Measurements from ENCODE around the gene ADAP1.

Gene ADAP1

DNA sequence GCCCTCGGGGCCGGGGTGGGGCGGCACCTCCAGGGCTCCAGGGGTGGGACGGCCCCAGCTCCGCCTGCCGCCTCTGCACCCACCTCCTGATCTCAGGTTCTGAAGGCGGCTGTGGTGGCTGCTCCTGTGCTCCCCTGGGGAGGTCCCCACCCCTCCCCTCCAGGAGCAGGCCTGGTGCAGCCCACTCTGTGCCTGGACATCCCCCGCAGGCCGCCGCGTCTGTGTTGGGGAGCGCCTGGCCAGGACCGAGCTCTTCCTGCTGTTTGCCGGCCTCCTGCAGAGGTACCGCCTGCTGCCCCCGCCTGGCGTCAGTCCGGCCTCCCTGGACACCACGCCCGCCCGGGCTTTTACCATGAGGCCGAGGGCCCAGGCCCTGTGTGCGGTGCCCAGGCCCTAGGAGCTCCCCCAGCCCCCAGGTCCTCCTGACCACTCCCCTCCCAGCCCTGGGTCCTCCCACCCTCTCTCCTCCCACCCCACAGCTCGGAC lies 34.0 kb upstream of the ADAP1 start:
- DNase-seq: no peak

DNA sequence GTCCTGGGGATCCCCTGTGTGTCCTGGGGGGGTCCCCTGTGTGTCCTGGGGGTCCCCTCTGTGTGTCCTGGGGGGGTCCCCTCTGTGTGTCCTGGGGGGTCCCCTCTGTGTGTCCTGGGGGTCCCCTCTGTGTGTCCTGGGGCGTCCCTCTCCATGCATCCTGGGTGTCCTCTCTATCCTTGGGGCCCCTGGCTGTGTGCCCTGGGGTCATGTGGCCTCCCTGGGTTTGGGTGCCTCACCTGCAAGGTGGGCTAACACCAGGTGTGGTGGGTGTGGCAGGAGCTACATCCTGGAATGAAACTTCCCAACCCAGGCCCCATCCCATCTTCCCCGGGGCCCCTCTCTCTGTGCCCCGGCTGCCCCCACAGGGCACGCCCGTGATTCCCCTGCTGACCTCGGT lies 33.4 kb upstream of the ADAP1 start:
- no peak for DNase-seq

DNA sequence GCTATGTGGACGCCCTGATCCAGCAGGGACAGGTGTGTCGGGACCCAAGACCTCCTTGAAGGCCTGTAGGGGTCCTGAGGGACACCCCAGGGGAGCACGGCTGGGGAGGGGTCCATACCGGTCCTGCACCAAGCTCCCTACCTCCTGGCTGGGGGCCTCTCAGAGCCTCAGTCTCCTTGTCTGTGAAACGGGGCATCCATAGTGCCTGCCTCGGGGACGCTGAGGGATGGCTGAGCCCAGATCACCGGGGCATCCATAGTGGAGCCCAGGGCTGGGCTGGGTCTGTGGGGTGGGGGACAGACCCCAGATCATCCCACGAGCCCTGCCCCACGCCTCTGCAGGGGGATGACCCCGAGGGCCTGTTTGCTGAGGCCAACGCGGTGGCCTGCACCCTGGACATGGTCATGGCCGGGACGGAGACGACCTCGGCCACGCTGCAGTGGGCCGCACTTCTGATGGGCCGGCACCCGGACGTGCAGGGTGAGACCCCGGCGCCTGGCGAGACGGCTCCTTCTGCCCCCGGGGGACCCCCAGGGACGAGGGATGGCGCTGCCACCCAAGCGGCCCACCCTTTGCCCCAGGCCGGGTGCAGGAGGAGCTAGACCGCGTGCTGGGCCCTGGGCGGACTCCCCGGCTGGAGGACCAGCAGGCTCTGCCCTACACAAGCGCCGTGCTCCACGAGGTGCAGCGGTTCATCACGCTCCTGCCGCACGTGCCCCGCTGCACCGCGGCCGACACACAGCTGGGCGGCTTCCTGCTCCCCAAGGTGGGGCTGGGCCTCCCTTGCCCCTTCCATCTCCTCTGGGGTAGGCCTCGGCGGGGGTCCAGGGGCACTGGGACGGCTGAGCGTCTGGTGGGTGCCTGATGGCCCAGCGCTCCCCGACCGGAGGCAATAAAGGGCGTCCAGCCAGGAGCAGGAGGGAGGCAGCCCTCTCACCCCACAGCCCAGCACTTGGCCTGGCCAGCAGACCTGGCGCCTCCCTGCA lies 32.6 kb upstream of the ADAP1 start:
- DNase-seq: no peak

DNA sequence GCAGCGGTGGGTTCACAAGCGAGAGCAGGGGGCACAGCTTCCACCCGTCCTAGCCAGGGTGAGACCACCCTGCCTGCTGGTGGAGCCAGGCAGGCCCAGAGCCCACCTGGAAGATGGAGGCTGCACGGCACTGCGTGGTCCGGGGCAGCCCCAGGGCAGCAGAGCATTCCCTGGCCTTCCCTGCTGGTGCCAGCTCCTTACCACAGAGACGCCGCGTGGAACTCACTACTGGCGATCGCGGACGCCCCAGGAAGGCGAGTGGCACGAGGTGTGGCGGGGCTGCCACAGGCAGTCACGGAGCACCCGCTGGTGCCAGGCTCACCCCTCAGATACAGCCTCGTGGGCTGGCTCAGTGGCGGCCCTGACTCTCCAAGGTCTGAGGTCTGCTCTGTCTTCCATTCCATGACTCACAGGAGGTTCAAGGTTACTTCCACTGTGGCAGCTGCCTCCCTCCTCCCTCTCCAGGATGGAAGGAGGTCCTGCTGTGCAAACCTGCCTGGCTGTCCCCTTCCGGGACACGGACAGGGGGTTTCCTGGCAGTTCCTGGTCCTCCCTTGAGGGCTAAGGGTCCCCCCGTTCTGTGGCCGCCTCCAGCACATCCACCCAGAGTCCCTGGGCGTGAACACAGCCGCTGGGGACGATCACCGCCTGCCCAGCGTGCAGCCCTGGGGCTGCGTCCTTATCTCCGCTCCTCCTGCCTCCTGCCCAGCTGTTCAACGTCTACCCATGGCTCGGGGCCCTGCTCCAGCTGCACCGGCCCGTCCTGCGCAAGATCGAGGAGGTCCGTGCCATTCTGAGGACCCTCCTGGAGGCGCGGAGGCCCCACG lies 31.6 kb upstream of the ADAP1 start:
- no peak for DNase-seq

DNA sequence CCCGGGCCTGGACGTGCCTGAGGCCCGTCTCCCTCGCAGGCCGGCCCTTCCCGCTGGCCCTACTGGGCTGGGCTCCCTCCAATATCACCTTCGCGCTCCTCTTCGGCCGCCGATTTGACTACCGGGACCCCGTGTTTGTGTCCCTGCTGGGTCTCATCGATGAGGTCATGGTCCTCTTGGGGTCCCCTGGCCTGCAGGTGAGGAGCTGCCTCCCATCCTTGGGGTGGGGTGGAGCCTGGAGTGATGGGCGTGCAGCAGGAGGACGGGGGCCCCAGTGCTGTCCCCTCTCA lies 30.6 kb upstream of the ADAP1 start:
- DNase-seq: no peak

DNA sequence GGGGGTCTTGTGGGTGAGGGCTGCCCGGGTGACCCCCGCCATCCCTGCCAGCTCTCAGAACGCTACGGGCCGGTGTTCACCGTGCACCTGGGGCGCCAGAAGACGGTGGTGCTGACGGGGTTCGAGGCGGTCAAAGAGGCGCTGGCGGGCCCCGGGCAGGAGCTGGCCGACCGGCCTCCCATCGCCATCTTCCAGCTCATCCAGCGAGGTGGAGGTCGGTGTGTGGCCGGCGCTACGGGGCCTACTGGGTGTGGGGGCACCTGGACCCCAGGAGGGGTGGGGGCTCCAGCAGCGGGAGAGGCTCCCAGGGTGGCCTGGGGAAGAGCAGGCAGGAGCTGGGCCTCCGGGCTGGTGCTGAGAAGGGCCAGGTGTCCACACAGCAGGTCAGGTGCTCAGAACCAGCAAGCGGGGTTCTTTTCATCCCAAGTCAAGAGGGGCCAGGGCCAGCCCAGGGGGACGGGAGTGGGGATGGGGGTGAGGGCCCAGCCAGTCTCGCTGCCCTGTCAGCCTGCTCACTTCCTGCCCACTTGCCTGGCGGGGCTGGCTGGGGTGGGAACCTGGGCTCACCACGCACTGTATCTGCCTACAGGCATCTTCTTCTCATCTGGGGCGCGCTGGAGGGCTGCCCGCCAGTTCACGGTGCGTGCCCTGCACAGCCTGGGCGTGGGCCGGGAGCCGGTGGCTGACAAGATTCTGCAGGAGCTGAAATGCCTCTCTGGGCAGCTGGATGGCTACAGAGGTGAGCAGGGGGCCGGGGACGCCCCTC lies 30.1 kb upstream of the ADAP1 start:
- DNase-seq: no peak

DNA sequence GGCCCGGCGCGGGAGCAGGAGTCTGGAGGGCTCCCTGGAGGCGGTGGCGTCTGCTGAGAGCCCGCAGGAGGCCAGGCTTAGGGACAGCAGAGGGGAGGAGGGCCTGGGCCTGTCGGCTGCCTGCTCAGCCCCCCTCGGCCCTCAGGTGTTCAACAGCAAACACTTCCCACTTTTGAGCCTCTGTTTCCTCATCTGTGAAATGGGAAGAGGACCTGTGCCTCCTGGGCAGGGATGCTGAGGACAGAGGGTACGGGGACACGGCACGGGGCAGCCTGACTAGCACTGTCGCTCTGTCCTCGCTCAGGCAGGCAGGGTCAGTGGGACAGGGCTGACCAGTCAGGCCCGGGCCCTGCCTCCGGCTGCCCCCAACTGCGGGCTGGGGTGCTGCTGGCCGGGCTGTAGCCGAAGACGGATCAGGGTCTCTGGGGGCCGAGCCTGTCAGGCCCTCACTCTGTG lies 29.2 kb upstream of the ADAP1 start:
- DNase-seq: no peak

DNA sequence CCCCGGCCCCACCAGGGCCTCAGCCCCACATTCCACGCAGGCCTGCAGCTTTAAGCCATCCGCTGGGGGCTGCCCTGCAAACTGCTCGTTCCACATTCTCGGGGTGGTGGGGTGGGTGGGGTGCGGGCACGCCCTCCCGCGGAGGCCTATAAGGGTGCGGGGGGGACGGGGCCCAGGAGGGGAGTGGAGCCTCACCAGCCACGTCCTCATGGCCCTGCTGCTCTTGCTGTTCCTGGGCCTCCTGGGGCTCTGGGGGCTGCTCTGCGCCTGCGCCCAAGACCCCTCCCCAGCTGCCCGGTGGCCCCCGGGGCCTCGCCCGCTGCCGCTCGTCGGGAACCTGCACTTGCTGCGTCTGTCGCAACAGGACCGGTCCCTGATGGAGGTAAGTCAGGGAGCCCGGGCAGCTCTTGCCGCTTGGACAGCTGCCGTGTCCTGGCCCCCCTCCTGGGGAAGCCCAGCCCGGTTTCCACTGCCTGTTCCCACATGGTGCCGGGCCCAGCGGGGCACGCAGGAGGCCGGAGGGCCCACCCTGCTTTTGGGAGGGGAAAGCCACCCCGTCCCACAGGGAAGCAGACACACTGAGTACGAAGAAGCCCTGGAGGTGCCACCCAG lies 28.6 kb upstream of the ADAP1 start, which contains the start of gene CYP2W1:
CYP2W1 (plus strand) TSS at position 178 of the 612 bp plus-strand sequence; CDS start at position 209, 31 bp downstream.
- DNase-seq: no peak

DNA sequence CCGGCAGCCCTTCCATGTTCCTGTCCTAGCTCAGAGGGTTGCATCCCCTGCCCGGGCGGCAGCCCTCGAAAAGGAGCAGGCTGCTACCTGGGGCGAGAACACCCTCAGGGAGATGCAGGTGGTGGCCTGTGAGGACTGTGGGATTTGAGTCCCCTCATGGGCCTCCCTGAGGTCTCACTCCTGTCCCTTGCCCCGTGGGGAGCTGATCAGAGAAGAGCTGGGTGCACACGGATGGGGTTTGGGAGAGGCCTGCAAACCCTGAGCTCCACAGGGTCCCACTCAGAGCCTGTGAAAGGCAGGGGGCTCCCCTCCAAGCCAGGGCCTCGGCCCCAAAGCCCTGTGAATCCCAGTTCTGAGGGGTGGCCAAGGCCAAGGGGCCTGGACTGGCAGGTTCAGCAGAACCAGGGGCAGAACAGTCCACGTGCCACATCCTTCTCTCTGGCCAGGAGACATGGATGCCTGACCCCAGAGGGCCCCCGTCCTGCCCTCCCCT lies 28.1 kb upstream of the ADAP1 start:
- DNase-seq: no peak

DNA sequence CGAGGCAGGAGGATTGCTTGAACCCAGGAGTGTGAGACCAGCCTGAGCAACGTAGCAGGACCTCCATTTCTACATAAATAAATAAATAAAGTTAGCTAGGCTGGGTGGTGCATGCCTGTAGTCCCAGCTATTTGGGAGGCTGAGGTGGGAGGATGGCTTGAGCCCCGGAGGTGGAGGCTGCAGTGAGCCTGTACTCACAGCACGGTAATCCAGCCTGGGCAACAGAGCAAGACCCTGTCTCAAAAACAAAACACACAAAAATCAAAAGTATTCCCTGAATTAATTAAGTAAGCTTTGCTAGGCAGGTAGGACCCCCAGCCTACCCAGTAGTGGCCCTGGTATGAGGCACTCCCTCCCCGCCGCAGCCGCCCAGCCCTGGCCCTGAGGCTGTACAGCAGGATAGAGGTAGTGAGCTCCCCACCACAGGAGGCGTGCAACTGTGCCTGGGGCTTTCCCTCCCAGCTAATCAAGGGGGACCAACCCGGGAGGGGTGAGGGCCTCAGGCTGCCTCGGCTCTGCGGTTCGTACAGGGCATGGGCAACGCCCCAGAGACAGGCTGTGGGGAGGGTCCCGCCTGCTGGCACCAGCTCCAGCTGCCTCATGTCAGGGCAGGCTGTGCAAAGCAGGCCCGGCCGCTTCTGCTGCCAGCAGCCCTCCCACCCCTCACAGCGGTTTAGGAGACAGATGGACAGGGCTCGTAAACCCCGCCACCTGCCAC lies 27.5 kb upstream of the ADAP1 start:
- no peak for DNase-seq

DNA sequence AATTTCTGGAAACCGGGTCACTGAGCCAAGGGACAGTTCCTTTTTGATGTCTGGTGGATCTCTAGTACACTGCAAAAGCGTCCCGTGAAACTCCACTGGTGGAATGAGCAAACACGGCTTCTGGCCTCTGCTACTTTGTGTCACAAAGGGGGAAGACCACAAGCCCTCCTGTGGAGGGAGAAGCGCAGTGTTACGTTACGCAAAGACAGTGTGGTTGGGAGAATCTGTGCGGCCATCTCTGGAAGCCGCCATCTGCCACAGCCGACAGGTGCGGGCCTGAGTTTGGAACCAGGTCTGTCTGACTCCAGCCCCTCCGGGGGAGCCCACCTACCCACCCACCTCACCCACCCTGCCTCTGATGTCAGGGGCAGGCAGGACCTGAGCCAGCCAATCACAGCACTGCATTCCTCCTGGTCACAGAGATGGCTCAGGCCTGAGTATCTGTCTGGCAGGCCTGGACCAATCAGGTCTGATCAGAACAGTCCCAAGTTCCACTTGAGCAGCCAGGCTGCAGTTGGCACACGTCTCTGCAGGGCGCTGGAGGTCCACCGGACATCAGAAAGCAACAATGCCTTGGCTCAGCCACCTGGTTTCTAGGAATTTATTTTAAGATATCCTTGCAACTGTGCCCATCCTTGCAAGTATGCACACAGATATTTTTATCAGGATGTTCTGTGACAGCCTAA lies 25.5 kb upstream of the ADAP1 start:
- no peak for DNase-seq

DNA sequence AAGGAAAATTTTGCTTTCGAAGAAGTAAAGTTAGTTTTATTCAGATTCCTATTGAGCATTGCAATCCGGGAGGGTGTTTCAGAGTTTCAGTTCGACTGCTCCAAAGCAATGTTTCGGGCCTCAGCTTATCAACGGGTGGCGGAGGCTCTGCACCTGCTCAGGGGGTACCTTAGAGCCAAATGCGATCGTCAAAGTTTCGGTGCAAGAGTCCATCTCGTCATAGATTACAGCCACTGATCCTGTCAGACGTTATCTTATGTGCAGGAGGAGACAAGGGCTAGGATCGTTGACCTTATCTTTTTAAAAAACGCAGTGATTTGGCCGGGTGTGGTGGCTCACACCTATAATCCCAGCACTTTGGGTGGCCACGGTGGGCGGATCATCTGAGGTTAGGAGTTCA lies 24.7 kb upstream of the ADAP1 start:
- DNase-seq: no peak

DNA sequence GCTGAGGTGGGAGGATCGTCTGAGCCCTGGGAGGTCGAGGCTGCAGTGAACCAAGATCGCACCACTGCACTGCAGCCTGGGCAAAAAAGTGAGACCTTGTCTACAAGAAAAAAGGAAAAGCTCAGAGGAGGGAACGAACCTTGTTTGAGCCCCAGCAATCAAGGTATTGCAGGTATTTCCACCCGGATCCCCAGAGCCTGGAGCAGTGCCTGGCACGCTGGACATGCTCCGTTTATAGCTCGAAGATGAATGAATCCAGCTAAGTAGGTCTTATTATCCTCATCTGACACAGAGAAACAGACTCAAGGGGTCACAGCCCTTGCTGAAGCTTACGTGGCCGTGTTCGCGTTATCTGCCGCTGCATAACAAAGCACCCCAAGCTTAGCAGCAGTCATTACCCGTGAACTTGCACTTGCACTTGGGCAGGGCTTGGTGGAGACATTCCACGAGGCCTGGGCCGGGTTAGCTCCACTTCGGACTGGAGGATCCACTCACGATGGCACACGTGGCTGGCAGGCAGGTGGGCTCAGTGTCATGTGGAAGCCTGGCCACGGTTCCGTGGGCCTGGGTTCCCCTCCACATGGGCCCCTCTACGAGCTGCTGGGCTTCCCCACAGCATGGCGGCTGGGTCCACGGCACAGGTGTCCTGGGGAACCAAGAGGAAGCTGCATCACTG lies 24.1 kb upstream of the ADAP1 start:
- no peak for DNase-seq

DNA sequence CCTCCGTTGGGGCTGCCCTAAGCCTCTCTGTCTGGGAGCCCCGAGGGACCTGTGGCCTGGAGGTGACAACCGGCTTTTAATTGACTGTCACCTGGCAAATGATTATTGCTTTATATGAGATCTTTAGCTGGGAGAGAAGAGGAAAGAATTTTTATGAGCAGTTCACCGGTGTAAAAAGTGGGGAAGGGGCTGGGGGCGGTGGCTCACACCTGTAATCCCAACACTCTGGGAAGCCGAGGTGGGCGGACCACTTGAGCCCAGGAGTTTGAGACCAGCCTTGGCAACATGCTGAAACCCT lies 23.5 kb upstream of the ADAP1 start:
- DNase-seq: no peak

DNA sequence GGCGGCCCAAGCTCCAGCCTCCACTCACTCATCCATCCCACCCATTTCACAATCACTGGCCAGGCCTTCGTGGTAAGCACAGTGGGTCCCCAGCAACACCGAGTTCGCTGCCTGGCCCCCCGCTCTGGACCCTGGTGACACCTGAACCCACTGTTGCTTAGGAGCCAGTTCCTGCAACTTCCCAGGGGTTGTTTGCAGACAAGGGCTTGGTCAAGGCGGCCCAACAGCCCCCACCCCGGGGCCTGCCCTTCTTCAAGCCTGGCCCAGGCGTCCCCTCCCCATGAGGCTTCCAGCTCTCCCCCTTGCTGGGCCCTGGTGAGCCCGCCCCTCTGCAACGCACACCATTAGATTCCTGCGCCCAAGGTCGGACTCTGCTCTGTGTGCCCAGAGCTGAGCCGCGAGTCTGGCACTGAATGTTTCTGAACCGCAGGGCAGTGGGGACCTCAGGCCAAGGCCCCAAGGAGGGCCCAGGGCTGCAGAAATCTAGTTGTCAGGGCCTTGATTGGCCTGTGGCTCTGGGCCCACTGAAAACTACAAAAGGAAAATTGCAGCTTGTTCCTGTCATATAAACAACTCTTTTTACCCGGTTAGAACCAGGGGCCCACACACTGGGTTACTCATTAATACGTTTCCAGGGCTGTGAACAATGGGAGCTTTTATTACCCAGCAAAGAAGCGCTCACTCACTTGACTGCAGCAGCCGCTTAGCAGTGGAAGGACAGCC lies 23.0 kb upstream of the ADAP1 start:
- DNase-seq: no peak

DNA sequence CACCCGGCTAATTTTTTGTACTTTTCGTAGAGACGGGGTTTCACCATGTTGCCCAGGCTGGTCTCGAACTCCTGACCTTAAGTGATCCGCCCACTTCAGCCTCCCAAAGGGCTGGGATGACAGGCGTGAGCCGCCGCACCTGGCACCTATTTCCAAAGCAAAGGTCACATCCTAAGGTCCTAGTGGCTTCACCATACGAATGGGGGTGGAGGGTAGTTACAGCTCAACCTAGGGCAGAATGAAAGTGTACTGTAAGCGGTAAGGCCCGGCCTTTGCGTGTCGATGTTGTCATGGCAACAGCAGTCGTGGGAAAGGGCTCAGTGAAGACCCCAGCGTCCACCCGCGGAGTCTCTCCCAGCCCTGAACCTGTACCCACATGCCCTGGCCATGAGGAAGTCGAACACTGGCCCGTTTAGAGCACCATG lies 22.4 kb upstream of the ADAP1 start:
- DNase-seq: no peak

DNA sequence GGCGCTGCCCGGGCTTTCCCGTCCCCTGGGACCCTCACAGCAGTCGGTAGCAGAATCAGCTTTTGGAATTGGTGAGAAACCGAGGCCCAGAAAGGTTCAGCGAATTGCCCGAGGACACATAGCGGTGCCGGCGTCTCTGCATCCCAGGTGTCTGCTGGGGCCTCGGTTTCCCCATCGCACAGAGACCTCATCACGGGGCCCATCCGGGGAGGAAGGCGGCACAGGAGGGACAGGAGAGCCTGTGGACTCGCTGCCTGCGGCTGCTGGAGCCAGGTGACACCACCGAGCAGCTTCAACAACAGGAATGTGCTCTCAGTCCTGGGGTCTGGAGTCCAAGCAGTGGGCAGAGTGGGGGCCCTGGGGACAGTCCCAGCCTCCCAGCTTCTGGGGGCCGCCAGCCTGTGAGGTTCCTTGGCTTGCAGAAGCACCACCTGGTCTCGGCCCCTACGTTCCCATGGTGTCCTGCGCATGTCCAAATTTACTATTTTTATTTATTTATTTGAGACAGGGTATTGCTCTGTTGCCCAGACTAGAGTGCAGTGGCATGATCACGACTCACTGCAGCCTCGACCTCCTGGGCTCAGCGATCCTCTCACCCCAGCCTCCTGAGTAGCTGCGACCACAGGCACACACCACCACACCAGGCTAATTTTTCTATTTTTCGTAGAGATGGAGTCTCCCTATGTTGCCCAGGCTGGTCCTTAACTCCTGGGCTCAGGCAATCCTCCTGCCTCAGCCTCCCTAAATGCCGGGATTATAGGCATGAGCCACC lies 21.4 kb upstream of the ADAP1 start:
- no peak for DNase-seq

DNA sequence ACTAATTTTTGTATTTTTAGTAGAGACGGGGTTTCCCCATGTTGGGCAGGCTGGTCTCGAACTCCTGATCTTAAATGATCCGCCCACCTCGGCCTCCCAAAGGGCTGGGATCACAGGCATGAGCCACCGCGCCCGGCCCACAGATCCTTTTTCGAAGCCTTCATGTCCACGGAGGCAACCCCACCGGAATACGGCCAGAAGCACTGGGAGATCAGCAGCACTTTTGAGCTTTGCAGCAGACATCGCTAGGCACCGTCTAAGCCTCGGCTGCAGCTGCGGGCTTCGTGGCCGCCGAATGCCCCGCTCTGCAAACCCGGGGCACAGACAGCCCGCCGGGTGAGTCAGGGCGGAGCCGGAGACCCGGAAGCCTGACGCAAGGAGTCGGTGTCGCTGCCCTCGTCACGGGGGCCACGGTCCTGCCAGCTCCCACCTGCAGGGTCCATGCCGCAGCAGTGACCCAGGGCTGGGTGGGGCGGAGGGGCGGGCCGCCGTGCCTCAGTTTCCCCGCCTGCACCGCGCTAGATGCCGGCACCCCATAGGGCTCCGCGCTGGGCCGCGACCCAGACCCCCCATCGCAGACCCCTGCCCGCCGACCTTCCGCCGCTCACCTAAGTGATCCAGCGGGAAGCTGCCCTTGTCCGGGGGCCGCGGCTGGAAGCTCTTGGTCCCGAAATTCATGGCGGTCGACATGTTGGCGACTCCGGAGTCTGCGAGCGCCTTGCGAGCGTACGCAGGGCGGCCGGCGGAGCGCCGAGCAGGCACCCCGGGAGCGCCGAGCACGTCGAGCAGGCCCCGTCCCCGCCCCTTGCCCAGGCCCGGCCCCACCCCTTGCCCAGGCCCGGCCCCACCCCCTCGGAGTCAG lies 20.6 kb upstream of the ADAP1 start, which contains the start of gene COX19:
COX19 (minus strand) TSS at position 730 of the 862 bp plus-strand sequence; CDS start at position 690, 40 bp downstream.
- DNase-seq: peak; percentile 95
